Gastroesophageal sphincter (tissue), 3 donors: ENCODE results near the gene MOB3A.

Source experiments
- POLR2A ChIP-seq, 2 donors: fragments of 450-650 bp; IDR thresholded peaks; one replicate each; pipeline ENCODE4 v1.6.1; 2017; ENCODE audit warnings: antibody characterized with exemption in 2 of 2, mild to moderate bottlenecking in 2 of 2, moderate library complexity in 1 of 2
- POLR2AphosphoS5 ChIP-seq: sonication (generic); formaldehyde crosslinking; IDR thresholded peaks from one replicate; pipeline ENCODE4 v1.6.1; 2017; ENCODE audit warnings: antibody characterized with exemption
- TF ChIP-seq, protein P1 (sequence below), 4 experiments: fragments of 200-600 bp in 2 of 4; fragments of 450-650 bp in 2 of 4; sonication (generic) in 1 of 4; IDR thresholded peaks; one replicate each; pipeline ENCODE4 v1.5.1; 2017 to 2019; ENCODE audit warnings: antibody characterized with exemption in 4 of 4, mild to moderate bottlenecking in 2 of 4, moderate library complexity in 2 of 4

DNA sequence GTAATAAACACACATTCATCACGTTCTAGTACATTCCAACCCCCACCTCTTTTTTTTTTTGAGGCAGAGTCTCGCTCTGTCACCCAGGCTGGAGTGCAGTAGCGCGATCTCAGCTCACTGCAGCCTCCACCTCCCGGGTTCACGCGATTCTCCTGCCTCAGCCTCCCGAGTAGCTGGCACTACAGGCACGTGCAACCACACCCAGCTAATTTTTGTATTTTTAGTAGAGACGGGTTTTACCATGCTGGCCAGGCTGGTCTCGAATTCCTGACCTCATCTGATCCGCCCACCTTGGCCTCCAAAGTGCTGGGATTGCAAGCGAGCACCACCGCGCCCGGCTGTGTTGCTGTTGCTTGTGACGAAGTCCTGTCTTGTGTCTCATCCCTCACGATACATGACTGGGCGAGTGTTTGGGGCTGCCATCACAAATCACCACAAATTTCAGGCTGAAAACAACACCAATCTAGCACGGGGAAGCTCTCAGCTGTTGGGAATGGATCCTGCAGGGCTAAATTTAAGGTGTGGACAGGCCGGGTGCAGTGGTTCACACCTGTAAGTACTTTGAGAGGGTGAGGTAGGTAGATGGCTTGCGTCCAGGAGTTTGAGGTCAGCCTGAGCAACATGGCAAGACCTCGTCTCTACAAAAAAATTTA, 15.7 kb downstream of the MOB3A start:
- TF ChIP-seq, protein P1, sequence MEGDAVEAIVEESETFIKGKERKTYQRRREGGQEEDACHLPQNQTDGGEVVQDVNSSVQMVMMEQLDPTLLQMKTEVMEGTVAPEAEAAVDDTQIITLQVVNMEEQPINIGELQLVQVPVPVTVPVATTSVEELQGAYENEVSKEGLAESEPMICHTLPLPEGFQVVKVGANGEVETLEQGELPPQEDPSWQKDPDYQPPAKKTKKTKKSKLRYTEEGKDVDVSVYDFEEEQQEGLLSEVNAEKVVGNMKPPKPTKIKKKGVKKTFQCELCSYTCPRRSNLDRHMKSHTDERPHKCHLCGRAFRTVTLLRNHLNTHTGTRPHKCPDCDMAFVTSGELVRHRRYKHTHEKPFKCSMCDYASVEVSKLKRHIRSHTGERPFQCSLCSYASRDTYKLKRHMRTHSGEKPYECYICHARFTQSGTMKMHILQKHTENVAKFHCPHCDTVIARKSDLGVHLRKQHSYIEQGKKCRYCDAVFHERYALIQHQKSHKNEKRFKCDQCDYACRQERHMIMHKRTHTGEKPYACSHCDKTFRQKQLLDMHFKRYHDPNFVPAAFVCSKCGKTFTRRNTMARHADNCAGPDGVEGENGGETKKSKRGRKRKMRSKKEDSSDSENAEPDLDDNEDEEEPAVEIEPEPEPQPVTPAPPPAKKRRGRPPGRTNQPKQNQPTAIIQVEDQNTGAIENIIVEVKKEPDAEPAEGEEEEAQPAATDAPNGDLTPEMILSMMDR (IDR thresholded peaks at IDR 0.05): no peak
- no peak for TF ChIP-seq POLR2AphosphoS5
- no peak for TF ChIP-seq POLR2A (IDR thresholded peaks at IDR 0.05)
